HTERT RPE-1 (cell line): Measurements from ENCODE around the gene GABRB2.
"Not testable (repeated sequence)": the region's sequence is repeated elsewhere in the genome, so short reads cannot be mapped to it uniquely, and the experiment has no call there.

ENCODE experiments used
- in situ Hi-C: fragments of 300-500 bp; cut with MboI; formaldehyde crosslinking; loops from 4 replicates; pipeline ENCODE4 v1.14.3; 2020; ENCODE audit warnings: low sequenced_read_pairs

Gene GABRB2

GRCh38 chr5:161258438-161258837 lies 288.1 kb downstream of the GABRB2 start:
- in situ Hi-C loops: no loop called here

DNA sequence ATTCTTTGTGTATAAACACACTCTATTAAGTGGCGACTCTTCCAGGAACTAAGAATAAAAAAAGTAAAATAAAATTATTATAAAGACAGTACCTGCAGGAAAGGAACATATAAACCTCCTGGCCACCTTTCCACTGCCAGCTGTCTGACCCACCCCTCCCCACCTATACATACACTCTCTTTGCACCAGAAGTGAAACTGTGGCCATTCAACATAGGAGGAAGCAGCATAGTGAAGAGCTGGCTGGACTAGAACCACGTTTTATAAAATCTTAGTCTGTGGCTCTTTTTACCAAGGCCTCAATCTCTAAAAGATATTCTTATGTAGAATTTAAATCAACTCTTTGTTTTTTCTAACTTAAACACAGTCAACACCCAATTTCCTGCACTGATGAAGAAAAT lies 289.6 kb downstream of the GABRB2 start:
- in situ Hi-C loops: no loop called here

DNA sequence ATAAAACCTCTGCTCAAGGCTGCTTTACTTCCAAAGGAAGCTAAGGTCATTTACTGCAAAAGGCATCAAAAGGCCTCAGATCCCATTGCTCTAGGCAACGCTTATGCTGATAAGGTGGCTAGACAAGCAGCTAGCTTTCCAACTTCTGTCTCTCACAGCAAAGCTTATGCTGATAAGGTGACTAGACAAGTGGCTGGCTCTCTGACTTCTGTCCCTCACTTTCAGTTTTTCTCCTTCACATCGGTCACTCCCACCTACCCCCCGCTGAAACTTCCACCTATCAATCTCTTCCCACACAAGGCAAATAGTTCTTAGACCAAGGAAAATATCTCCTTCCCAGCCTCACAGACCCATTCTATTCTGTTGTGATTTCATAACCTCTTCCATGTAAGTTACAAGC lies 293.6 kb downstream of the GABRB2 start:
- in situ Hi-C loops: not testable (repeated sequence)

DNA sequence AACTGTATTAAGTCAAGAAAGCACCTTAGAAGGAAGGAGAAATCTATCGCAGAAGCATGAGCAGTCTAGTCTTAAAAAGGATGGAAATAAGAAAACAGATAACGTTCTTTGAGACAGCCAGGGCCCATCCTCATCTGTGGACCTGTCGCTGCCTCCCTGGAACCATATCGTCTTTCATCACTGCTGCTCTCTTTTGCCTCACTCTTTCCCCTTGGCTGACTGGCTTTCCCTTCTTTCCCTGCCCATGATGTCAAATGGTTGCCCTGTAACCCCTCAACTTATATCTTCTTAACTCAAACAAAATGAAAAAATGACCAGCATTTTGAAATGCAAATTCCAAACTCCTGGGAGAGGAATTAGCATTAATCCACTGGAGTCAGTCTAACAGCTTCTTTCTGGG lies 299.8 kb downstream of the GABRB2 start:
- in situ Hi-C loops: no loop called here

DNA sequence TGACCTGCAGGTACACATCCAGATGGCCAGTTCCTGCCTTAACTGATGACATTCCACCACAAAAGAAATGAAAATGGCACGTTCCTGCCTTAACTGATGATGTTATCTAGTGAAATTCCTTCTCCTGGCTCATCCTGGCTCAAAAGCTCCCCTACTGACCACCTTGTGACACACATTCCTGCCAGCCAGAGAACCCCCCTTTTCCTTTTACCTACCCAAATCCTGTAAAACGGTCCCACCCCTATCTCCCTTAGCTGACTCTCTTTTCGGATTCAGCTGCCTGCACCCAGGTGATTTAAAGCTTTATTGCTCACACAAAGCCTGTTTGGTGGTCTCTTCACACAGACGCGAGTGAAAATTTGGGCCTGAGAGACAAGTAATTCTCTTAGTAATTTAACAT lies 300.7 kb downstream of the GABRB2 start:
- in situ Hi-C loops: not testable (repeated sequence)
